GM12892 (cell line): ENCODE measurements around the gene DEFB110.

Experiments
- POLR2A ChIP-seq: IDR thresholded peaks from 2 replicates; pipeline ENCODE4 v1.6.1; 2011; ENCODE audit warnings: low read depth, low read length, control low read depth
- POLR2AphosphoS5 ChIP-seq: IDR thresholded peaks from 2 replicates; pipeline ENCODE4 v1.6.1; 2011; ENCODE audit warnings: low read depth, low read length, control low read depth
- TAF1 ChIP-seq: IDR thresholded peaks from 2 replicates; pipeline ENCODE4 v1.6.1; 2011; ENCODE audit warnings: low read depth, mild to moderate bottlenecking, control low read depth, low read length, borderline replicate concordance

DNA sequence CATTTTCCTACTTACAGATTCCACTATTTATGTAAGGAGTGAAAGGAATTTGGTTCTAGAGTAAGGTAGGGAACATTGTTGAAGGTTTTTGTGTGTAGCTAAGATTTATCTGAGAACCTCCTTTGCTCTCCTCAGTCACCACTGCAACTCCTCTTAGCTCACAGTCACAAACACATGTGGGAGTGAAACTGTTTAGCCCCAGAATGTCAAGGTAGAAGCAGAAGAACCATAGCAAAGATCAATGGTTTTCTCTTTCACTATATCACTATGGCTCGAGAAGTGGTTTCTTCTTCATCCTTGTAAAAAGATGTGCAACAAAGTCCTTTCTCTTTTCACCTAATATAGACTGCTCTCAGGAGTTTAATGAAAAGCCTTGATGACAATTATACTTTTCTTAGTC is 34.4 kb upstream of the DEFB110 start:
- TF ChIP-seq POLR2A (no peak), POLR2AphosphoS5 (no peak), TAF1 (no peak)
